Frontal cortex (tissue), 4 donors: ENCODE results near the gene ELL. TPM values are rescaled to one million over a fixed set of nuclear protein-coding genes. Genes with fewer than 3 reads are reported as not detected.

Source experiments
- DNase-seq, 2 donors: peaks; one replicate each; pipeline ENCODE4 v3.0.0; 2012; ENCODE audit warnings: low spot score in 2 of 2
- FAIRE-seq: peaks from 2 replicates; lab custom pipeline; 2012; peaks lifted over from hg19 to GRCh38; lab: Jason Lieb, UNC
- total RNA-seq: library from RNA; depleted of rRNA; stranded (reverse); fragments of >200 nt; gene quantifications from one replicate; pipeline ENCODE4 v1.2.3, GENCODE V29; 2014
- donor health status: control.
- donor health status: control.
- donor health status: control.

Gene ELL
- total RNA-seq, 1 donor from 2014 or later: 7.7 TPM

- FAIRE-seq (no peak), DNase-seq (no peak)
Observed at GRCh38 chr19:18493440-18494266, 28.2 kb downstream of the ELL start.

- FAIRE-seq (no peak), DNase-seq (no peak)
Observed at GRCh38 chr19:18491995-18492953, 29.6 kb downstream of the ELL start.

DNA sequence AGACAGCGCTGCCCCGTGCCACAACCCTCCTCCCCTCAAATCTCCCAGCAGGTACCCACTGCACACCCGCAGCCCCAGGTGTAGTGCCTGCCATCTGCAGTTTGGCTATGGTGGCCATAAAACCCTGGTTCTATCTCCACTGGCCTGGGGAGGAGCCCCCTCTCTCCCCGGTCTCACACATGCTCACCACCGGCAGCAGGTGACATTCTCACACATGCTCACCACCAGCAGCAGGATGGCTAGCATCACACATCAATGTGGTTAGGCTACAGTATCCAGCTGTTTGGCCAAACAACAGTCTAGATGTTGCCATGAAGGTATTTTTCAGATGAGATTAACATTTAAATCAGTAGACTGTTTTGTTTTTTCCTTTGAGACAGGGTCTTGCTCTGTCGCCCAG lies 31.1 kb downstream of the ELL start:
- DNase-seq: no peak
- FAIRE-seq: no peak

- DNase-seq (no peak), FAIRE-seq (no peak)
Observed at GRCh38 chr19:18489627-18490184, 32.2 kb downstream of the ELL start.

GRCh38 chr19:18488838-18489626 lies 32.8 kb downstream of the ELL start:
- FAIRE-seq (no peak), DNase-seq (peak in 1 of 2 donors; percentile 70)

DNA sequence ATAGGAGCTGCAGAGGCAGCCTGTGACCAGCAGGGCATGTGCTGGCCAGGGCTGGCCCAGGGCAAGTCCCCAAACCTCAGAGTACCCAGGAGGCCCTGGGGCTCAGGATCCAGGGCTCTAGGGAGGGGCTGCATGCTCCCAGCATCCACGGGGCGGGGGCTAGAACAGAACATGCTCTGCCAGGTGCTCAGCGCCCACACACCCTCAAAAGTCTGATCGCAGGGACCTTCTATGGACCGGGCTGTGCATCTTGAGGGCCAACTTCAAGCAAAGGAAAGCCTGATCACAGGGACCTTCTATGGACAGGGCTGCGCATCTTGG lies 33.5 kb downstream of the ELL start:
- FAIRE-seq: no peak
- no peak for DNase-seq

GRCh38 chr19:18487576-18488402 lies 34.1 kb downstream of the ELL start:
- DNase-seq: no peak
- no peak for FAIRE-seq

- DNase-seq (no peak), FAIRE-seq (no peak)
Observed at GRCh38 chr19:18486746-18487145, 35.1 kb downstream of the ELL start.

- FAIRE-seq: no peak
- no peak for DNase-seq
Observed at GRCh38 chr19:18484992-18485391, 36.9 kb downstream of the ELL start.

GRCh38 chr19:18483119-18483890 lies 38.6 kb downstream of the ELL start:
- FAIRE-seq (no peak), DNase-seq (no peak)

DNA sequence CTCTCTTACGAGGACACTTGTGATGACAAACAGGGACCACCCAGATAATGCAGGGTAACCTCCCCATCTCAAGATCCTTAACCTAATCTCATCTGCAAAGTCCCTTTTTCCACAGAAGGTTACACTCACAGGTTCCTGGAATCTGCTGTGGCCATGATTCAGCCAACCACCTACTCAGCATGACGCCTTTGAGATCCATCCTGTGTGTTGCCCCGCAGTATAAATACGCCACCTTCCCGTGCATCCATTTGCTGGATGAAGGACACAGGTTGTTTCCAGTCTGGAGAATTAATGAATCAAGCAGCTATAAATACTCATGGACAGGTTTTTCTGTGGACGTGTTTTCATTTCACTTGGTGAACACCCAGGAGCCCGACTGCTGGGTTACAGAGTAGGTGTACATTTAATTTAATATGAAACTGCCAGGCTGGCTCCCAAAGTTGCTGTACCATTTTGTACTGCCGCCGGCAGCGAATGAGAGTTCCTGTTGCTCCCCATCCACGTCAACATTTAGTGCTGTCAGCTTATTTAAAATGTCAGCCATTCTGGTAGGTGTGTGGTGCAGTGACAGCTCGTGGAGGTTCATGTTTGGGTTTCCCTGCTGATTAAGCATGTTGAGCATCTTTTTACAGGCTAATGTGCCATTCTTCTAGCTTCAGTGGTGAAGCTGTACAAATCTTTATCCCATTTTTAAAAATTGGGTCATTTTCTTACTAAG lies 40.2 kb downstream of the ELL start:
- no peak for DNase-seq
- FAIRE-seq: no peak

DNA sequence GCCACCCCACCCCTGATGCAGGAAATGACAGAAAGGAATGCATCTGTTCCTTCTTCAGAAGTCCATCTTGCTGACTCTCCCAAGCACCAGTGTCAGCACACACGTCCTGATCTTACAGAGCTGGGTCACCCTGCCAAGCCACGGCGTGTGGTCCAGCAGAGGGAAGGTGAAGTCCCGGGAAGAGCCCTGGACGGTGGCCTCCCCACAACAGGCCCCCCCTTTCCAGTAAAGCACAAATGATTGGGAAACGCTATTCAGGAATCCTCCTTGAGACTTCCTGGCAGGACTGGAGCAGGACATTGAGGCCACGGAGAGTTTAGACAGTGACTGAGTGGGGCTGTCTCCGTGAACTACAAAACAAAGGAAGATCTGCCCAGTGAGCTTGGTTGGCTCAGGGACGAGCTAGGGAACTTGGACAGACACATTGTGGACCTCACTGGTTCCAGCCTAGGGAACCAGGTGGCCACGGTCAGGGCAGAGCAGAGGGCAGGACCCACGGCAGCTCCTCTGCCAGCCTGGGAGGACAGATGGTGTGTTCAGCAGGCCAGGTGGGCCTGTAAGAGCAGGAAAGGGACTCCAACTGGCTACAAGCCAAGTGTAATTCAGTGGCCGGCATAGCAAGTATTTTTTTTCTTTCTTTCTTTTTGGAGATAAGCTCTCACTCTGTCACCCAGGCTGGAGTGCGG lies 41.7 kb downstream of the ELL start:
- no peak for DNase-seq
- no peak for FAIRE-seq

DNA sequence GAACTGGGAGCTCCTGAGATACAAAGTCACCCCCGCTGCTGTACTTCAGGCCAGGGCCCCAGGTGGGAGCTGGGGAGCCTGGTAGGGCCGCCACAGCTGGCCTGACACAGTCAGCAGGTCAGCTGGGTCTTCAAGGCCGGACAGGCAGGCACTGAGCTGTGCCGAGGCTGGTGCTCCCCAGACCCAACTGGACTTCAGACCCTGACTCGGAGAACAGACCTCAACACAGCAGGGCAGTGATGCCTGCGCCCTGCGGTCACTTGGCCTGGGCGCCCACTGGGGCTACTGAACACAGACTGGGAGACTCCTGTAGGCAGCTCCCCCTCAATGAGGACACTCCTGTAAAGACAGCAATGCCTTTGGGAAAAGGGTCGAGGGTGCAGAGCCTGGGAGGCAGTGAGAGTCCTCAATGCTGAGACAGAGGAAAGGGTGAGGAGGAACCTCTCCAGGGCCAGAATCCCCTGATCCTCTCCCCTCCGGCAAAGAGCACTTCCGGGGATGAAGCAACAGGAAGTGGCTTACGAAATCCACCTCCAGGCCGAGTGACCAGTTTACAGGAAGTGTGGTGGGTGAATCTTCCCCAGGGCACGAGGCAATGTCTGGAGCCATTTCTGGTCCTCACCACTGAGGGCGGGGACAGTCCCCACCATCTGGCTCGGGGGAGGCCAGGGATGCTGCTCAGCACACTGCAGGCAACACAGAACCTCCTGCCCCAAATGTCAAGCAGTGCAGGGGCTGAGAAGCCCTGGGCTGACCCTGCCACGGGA lies 43.1 kb downstream of the ELL start:
- no peak for FAIRE-seq
- DNase-seq: peak in 1 of 2 donors; percentile 55

DNA sequence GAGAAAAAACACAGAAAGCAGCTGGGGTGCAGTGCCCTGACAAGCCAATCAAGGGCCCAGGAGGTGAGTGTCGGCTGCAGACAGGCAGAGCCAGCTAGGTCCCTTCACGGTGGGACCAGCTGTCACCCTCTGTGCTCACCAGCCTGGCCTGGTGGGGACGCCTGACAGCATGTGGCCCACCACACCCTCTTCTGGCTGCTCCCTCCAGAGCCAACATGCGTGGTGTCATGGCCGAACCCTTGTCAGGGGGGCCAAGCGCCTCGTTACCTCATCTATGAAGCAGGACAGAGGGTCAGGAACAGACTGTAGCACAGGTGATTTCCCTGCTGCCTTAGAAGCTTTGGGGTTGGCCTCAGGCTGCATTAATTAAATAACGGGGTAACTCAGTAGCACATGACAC lies 43.9 kb downstream of the ELL start:
- DNase-seq: no peak
- FAIRE-seq: no peak

DNA sequence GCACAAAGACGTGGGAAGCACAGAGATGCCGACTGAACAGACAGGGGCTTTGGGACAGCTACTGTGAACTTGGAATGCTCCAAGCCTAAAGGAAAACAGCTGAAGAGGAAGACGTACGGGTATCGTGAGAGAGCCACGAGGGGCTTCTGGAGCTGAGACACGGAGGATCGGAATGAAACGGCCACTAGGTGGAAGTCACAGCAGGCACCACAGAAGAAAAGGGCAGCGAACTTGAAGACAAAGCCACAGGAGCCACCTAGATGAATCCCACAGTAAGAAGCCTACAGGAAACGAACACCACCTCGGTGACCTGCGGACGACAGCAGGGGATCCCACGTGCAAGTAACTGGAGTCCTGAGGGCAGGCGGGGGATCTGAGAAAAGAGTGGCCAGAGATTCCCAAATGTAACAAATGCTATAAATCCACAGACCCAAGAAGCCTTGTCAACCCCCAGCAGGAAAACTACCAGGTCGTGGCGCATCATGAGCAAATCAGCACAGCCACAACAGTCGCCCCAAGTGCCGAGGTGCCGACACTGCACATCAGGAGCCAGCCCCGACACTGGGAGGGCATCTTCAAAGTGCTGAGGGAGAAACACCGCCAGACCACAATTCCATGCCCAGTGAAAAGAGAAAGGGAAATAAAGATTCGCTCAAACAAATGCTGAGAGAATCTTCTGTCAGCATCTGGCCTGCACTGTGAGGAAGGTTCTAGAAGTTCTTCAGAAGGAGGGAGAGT lies 44.7 kb downstream of the ELL start:
- DNase-seq (no peak), FAIRE-seq (no peak)
